ENCODE data around the gene SLF2.
A peak's percentile ranks its signal among the peaks of the same experiment; 100 is the strongest.

SLF2 gene

GRCh38 chr10:100983868-100984671, 71.3 kb downstream of the SLF2 start:
- H3K4me1 Mint-ChIP-seq = peaks cover 40% of the 10 kb centered on the region
- no peak for DNase-seq (ENCODE audit: low spot score in 2 of 2)
- ATAC-seq (replicated peaks; ENCODE audit: extremely low read depth, poor library complexity, severe bottlenecking) = no peak
- peak overlapping the region; percentile 69 for H3K27ac Mint-ChIP-seq (ENCODE audit: low read depth)
- peaks cover 18% of the 10 kb centered on the region for H3K36me3 Mint-ChIP-seq (ENCODE audit: insufficient read depth)
- H3K4me3 Mint-ChIP-seq = no peak overlapping the region
- H3K9me3 Mint-ChIP-seq = no peaks in the 10 kb centered on the region
- H3K27me3 Mint-ChIP-seq = no peaks in the 10 kb centered on the region

- Mint-ChIP-seq H3K27ac (ENCODE audit: low read depth) (peak overlapping the region; percentile 69), H3K4me3 (no peak overlapping the region), H3K9me3 (no peaks in the 10 kb centered on the region), H3K36me3 (ENCODE audit: insufficient read depth) (peaks cover 18% of the 10 kb centered on the region), H3K4me1 (peaks cover 40% of the 10 kb centered on the region), H3K27me3 (no peaks in the 10 kb centered on the region)
- DNase-seq (ENCODE audit: low spot score in 2 of 2) (no peak), ATAC-seq (replicated peaks; ENCODE audit: extremely low read depth, poor library complexity, severe bottlenecking) (no peak)
These were observed 72.0 kb downstream of the SLF2 start for GRCh38 chr10:100984672-100985177.

GRCh38 chr10:100985336-100985735, 72.6 kb downstream of the SLF2 start:
- no peak for ATAC-seq (replicated peaks; ENCODE audit: extremely low read depth, poor library complexity, severe bottlenecking)
- Mint-ChIP-seq H3K4me1 (peaks cover 41% of the 10 kb centered on the region), H3K9me3 (no peaks in the 10 kb centered on the region), H3K27me3 (no peaks in the 10 kb centered on the region), H3K36me3 (ENCODE audit: insufficient read depth) (peaks cover 18% of the 10 kb centered on the region), H3K27ac (ENCODE audit: low read depth) (no peak overlapping the region), H3K4me3 (peak overlapping the region; percentile 93)
- DNase-seq (ENCODE audit: low spot score in 2 of 2) = no peak

- no peak for ATAC-seq (replicated peaks; ENCODE audit: extremely low read depth, poor library complexity, severe bottlenecking)
These were observed 73.8 kb downstream of the SLF2 start for GRCh38 chr10:100986623-100986951.

DNA sequence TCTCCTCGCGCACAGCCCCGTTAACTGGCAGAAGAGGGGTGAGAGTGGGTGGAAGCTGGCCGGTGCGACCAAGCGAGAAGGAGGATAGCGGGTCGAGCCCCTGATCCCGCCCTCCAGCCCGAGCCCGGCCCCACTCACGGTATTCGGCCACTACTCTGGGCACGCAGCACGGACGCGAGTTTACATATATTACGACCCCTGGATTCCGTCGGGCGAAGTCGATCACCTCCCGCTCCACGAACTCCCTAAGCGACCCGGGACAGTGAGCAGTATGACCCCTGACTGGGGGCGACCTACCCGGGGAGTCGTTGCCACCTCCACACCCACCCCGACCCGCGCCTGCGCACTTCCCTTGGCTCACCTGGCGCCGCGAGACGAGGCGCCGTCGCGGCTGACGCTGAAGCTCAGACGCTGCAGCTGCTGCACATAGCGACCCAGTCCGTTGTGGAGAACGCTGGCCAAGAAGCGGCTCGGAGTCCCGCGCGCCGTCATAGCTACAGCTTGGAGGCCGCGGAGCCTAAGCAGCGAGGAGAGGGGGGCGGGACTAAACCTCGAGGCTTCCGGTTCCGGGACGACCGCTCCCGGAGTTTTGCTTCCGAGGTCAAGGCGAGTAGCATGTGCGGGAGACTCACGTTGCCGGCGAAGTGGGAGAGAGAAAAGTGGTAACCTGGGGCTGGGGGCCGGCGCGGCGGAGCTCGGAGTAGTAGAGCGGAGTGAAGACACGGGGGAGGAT, 74.4 kb downstream of the SLF2 start, which contains the start of the genes MRPL43 and TWNK:
Gene MRPL43, minus strand, starts transcription at position 546 of the 733 bp plus-strand sequence. Its CDS starts 54 bp downstream, at position 492.
Gene TWNK, plus strand, starts transcription at position 592 of the 733 bp plus-strand sequence. CDS start 668 bp downstream, outside the sequence.
- peak; percentile 73 to 74 for DNase-seq (ENCODE audit: low spot score in 2 of 2)
- peak; percentile 95 for ATAC-seq (replicated peaks; ENCODE audit: extremely low read depth, poor library complexity, severe bottlenecking)
- peak within 1 kb of the TSS; percentile 93 for H3K4me3 Mint-ChIP-seq
- peaks cover 19% of the 10 kb centered on the region for H3K36me3 Mint-ChIP-seq (ENCODE audit: insufficient read depth)
- peak within 1 kb of the TSS; percentile 87 for H3K27ac Mint-ChIP-seq (ENCODE audit: low read depth)
- no peaks in the 10 kb centered on the region for H3K27me3 Mint-ChIP-seq
- peaks cover 42% of the 10 kb centered on the region for H3K4me1 Mint-ChIP-seq
- no peaks in the 10 kb centered on the region for H3K9me3 Mint-ChIP-seq

More at GRCh38 chr10:100986623-100986951, 73.8 kb downstream of the SLF2 start:
- H3K27ac Mint-ChIP-seq (ENCODE audit: low read depth) = no peak overlapping the region
- H3K4me3 Mint-ChIP-seq = peak overlapping the region; percentile 93
- H3K4me1 Mint-ChIP-seq = peaks cover 45% of the 10 kb centered on the region
- peaks cover 19% of the 10 kb centered on the region for H3K36me3 Mint-ChIP-seq (ENCODE audit: insufficient read depth)
- no peak for DNase-seq (ENCODE audit: low spot score in 2 of 2)
- no peaks in the 10 kb centered on the region for H3K9me3 Mint-ChIP-seq
- no peaks in the 10 kb centered on the region for H3K27me3 Mint-ChIP-seq

GRCh38 chr10:100987685-100988049, 74.9 kb downstream of the SLF2 start:
- H3K4me1 Mint-ChIP-seq = peaks cover 40% of the 10 kb centered on the region

DNA sequence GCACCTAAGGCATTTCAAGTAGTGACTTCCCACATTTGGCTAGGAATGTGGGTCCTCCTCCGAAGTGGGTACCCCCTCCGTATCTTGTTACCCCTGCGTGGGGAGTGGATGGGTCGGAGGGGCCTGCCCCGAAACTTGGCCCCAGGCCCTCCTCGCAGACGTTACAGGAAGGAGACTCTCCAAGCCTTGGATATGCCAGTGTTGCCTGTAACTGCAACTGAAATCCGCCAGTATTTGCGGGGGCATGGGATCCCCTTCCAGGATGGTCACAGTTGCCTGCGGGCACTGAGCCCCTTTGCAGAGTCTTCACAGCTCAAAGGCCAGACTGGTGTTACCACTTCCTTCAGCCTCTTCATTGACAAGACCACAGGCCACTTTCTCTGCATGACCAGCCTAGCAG, 75.4 kb downstream of the SLF2 start:
- H3K9me3 Mint-ChIP-seq = no peaks in the 10 kb centered on the region
- no peak for ATAC-seq (replicated peaks; ENCODE audit: extremely low read depth, poor library complexity, severe bottlenecking)

More at GRCh38 chr10:100987685-100988049, 74.9 kb downstream of the SLF2 start:
- no peak for ATAC-seq (replicated peaks; ENCODE audit: extremely low read depth, poor library complexity, severe bottlenecking)
- peak overlapping the region; percentile 93 for H3K4me3 Mint-ChIP-seq
- H3K27ac Mint-ChIP-seq (ENCODE audit: low read depth) = peak overlapping the region; percentile 87
- DNase-seq (ENCODE audit: low spot score in 2 of 2) = no peak
- peaks cover 14% of the 10 kb centered on the region for H3K36me3 Mint-ChIP-seq (ENCODE audit: insufficient read depth)
- no peaks in the 10 kb centered on the region for H3K27me3 Mint-ChIP-seq
- no peaks in the 10 kb centered on the region for H3K9me3 Mint-ChIP-seq

DNA sequence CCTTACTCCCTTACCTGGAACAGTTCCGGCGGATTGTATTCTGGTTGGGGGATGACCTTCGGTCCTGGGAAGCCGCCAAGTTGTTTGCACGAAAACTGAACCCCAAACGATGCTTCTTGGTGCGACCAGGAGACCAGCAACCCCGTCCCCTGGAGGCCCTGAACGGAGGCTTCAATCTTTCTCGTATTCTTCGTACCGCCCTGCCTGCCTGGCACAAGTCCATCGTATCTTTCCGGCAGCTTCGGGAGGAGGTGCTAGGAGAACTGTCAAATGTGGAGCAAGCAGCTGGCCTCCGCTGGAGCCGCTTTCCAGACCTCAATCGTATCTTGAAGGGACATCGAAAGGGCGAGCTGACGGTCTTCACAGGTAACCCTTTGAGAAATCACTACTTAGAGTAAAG, 76.3 kb downstream of the SLF2 start:
- Mint-ChIP-seq H3K27me3 (no peaks in the 10 kb centered on the region), H3K27ac (ENCODE audit: low read depth) (no peak overlapping the region), H3K9me3 (no peaks in the 10 kb centered on the region), H3K4me3 (no peak overlapping the region), H3K4me1 (peaks cover 40% of the 10 kb centered on the region), H3K36me3 (ENCODE audit: insufficient read depth) (peaks cover 20% of the 10 kb centered on the region)
- ATAC-seq (replicated peaks; ENCODE audit: extremely low read depth, poor library complexity, severe bottlenecking) = no peak
- no peak for DNase-seq (ENCODE audit: low spot score in 2 of 2)

More for the DNA sequence above, 75.4 kb downstream of the SLF2 start:
- H3K36me3 Mint-ChIP-seq (ENCODE audit: insufficient read depth) = peaks cover 17% of the 10 kb centered on the region
- peak overlapping the region; percentile 87 for H3K27ac Mint-ChIP-seq (ENCODE audit: low read depth)
- H3K4me3 Mint-ChIP-seq = peak overlapping the region; percentile 93
- H3K4me1 Mint-ChIP-seq = peaks cover 40% of the 10 kb centered on the region
- H3K27me3 Mint-ChIP-seq = no peaks in the 10 kb centered on the region
- no peak for DNase-seq (ENCODE audit: low spot score in 2 of 2)

- DNase-seq (ENCODE audit: low spot score in 2 of 2) (no peak), ATAC-seq (replicated peaks; ENCODE audit: extremely low read depth, poor library complexity, severe bottlenecking) (no peak)
- Mint-ChIP-seq H3K36me3 (ENCODE audit: insufficient read depth) (peaks cover 17% of the 10 kb centered on the region), H3K9me3 (no peaks in the 10 kb centered on the region), H3K4me3 (no peak overlapping the region), H3K4me1 (peaks cover 24% of the 10 kb centered on the region), H3K27me3 (no peaks in the 10 kb centered on the region), H3K27ac (ENCODE audit: low read depth) (no peak overlapping the region)
These were observed 81.4 kb downstream of the SLF2 start for GRCh38 chr10:100993986-100994708.

DNA sequence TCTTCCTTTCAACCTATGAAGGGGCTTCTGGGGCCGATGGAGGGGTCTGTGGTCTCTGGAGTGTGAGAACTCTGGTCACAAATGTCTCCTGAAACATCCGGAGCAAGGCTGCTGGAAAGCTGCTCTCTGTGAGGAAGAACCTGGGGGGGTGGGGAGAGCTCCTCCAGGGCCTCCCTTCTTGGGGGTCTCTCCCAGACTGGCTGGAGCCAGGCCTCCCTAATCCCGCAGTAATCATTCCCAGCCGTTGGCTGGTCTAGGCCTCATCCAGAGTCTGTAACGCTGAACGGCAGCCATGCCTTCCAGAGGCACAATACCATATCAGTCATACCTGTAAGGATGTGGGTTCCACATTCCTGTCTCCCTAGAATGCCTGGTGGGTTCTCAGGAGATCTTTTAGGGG, 82.4 kb downstream of the SLF2 start:
- no peak overlapping the region for H3K27ac Mint-ChIP-seq (ENCODE audit: low read depth)
- H3K4me3 Mint-ChIP-seq = peak overlapping the region; percentile 82
- no peaks in the 10 kb centered on the region for H3K27me3 Mint-ChIP-seq
- peaks cover 19% of the 10 kb centered on the region for H3K36me3 Mint-ChIP-seq (ENCODE audit: insufficient read depth)
- DNase-seq (ENCODE audit: low spot score in 2 of 2) (no peak), ATAC-seq (replicated peaks; ENCODE audit: extremely low read depth, poor library complexity, severe bottlenecking) (no peak)
- peaks cover 24% of the 10 kb centered on the region for H3K4me1 Mint-ChIP-seq
- no peaks in the 10 kb centered on the region for H3K9me3 Mint-ChIP-seq

GRCh38 chr10:100996678-100997359, 84.1 kb downstream of the SLF2 start:
- Mint-ChIP-seq H3K4me3 (peak overlapping the region; percentile 82), H3K27ac (ENCODE audit: low read depth) (peak overlapping the region; percentile 64), H3K4me1 (peaks cover 25% of the 10 kb centered on the region), H3K9me3 (no peaks in the 10 kb centered on the region), H3K27me3 (no peaks in the 10 kb centered on the region), H3K36me3 (ENCODE audit: insufficient read depth) (peaks cover 20% of the 10 kb centered on the region)
- ATAC-seq (replicated peaks; ENCODE audit: extremely low read depth, poor library complexity, severe bottlenecking) (peak; percentile 33), DNase-seq (ENCODE audit: low spot score in 2 of 2) (peak in 1 of 2 donors; percentile 32)

All from central memory CD8-positive, alpha-beta T cell (primary cell).